Large intestine (tissue), 3 donors: ENCODE data around the gene KIF1C. TPM values are rescaled to one million over a fixed set of nuclear protein-coding genes. Genes with fewer than 3 reads are reported as not detected.

Experiments used
- DNase-seq, 2 donors: peaks; one replicate each; pipeline versions ENCODE4 v3.0.0 to v3.0.0-alpha.2; 2013
- H3K27ac ChIP-seq: one replicate; pipeline ENCODE4 v1.5.1; 2013; ENCODE audit warnings: low read length
- H3K27me3 ChIP-seq: 2 replicates; pipeline ENCODE4 v1.6.1; 2013; ENCODE audit warnings: low read length; ENCODE audit not compliant: control insufficient read depth, insufficient read depth
- H3K36me3 ChIP-seq: 2 replicates; pipeline ENCODE4 v1.6.1; 2013; ENCODE audit warnings: low read length; ENCODE audit not compliant: control insufficient read depth, insufficient read depth
- H3K4me1 ChIP-seq: one replicate; pipeline ENCODE4 v1.6.1; 2013; ENCODE audit warnings: low read length; ENCODE audit not compliant: control insufficient read depth, insufficient read depth
- H3K4me3 ChIP-seq: one replicate; pipeline ENCODE4 v1.5.1; 2013; ENCODE audit warnings: low read length
- H3K9me3 ChIP-seq: one replicate; pipeline ENCODE4 v1.6.1; 2013; ENCODE audit warnings: mild to moderate bottlenecking, low read depth, low read length, moderate library complexity; ENCODE audit not compliant: control insufficient read depth
- WGBS: methylation state at CpG from one replicate; pipeline ENCODE4 v1.1.5; 2013; ENCODE audit warnings: low lambda C conversion rate; ENCODE audit not compliant: insufficient coverage; 5-methylcytosine and 5-hydroxymethylcytosine counted together
- polyA plus RNA-seq: library from polyadenylated mRNA; unstranded; fragments of 120-200 nt; gene quantifications from one replicate; pipeline ENCODE4 v1.2.1, GENCODE V29; 2013

KIF1C gene
- polyA plus RNA-seq, 1 donor: 69.2 TPM

DNA sequence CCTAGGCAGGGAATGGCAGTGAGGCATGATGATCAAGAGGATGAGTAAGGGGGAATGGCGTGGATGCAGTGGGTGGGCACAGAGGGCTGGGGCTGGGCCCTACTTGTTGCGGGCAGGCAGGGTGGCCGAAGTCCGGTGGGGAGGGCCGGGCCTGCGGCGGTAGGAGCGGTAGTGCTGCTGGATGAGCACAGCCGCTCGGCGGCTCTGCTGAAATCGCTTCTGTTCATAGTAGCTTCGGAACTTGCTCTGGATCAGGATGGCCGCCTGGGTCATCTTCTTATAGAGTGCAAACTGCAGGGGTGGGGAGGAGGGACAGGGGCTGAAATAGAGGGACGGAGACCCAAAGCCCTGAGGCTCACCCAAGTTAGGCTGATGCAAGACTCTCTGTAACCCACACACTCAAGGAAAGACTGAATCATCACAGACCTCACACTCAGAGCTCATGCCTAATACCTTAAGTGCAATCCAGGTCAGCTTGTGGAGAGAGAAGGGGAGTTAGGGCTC, 28.7 kb upstream of the KIF1C start:
- peaks cover 48% of the 10 kb centered on the region for H3K36me3 ChIP-seq

DNA sequence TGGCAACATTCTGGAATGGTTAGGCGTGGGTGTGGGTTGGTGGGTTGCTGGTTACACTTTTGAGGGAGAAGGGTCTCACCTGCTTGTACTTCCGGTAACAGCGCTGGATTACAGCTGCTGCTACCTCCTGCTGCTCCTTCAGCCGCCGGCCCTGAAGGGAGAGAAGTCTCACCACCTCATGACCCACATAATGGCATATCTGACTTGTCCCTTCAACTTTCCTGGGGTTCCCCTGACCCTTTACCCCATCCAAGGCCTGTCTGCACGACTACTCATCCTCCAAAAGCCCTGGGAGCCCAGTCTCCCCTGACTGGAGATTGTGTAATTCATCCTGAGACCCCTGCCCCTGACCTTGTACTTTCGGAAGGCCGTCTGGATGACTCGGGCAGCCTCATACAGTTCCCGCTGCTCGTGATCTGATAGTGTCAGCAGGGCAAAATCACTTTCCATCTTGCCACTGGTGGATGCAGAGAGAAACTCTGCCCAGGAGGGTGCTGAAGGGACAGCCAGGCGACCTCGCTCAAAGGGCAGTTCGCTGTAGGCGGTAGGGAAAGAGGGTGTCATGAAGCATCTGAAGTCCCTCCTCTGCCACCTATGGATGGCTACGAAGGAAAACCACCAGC, 28.1 kb upstream of the KIF1C start:
- Histone ChIP-seq H3K27me3 (no peaks in the 10 kb centered on the region), H3K4me1 (peaks cover 33% of the 10 kb centered on the region), H3K27ac (peak overlapping the region; percentile 95), H3K36me3 (peaks cover 54% of the 10 kb centered on the region), H3K9me3 (no peaks in the 10 kb centered on the region), H3K4me3 (peak overlapping the region; percentile 83)
- peak in 1 of 2 donors; percentile 52 for DNase-seq
- WGBS: no CpG with 5 or more reads among the region's 16 CpGs

More for the DNA sequence above, 28.7 kb upstream of the KIF1C start:
- DNase-seq: peak in 1 of 2 donors; percentile 60
- peak overlapping the region; percentile 83 for H3K4me3 ChIP-seq
- H3K27me3 ChIP-seq: no peaks in the 10 kb centered on the region
- WGBS: no CpG with 5 or more reads among the region's 15 CpGs
- H3K27ac ChIP-seq: peak overlapping the region; percentile 95
- H3K4me1 ChIP-seq: peaks cover 33% of the 10 kb centered on the region
- H3K9me3 ChIP-seq: no peaks in the 10 kb centered on the region

DNA sequence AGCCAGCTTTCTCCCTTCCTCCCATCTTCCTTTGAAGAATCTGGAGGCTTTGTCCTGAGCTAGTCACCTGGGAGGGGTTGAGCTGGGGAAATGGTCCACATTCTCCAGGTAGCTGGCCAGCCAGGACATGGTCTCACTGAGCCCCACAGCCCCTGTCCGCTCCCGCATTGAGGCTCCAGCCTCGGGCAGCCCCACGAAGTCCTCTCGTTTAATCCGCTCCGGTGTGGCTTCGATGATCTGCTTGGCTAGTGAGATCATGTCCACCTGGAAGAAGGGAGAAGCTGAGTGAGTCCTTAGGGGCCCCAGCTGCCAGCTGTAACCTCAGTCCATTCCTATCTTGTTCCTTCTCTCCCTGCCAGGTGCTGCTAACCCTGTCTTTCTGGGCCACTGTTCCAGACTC, 27.5 kb upstream of the KIF1C start:
- peaks cover 59% of the 10 kb centered on the region for H3K36me3 ChIP-seq
- WGBS: no CpG with 5 or more reads among the region's 8 CpGs
- DNase-seq: no peak
- H3K4me3 ChIP-seq: no peak overlapping the region
- no peak overlapping the region for H3K27ac ChIP-seq
- no peaks in the 10 kb centered on the region for H3K9me3 ChIP-seq
- peaks cover 32% of the 10 kb centered on the region for H3K4me1 ChIP-seq
- H3K27me3 ChIP-seq: no peaks in the 10 kb centered on the region

DNA sequence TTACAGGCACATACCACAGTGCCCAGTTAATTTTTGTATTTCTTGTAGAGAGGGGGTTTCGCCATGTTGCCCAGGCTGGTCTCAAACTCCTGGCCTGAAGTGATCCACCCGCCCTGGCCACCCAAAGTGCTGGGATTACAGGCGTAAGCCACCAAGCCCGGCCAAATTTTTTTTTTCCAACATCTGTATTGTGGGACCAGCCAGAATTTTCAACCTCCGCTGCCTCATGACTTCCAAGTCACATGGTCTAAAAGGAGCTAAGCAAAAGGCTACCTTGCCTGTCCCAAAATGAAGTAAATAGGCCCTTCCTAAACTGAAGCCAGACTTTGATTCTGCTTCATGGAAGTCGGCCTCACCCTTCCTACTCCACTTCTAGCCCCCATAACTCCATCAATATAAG, 25.9 kb upstream of the KIF1C start:
- no peak for DNase-seq
- Histone ChIP-seq H3K27ac (no peak overlapping the region), H3K27me3 (no peaks in the 10 kb centered on the region), H3K36me3 (peaks cover 65% of the 10 kb centered on the region), H3K4me3 (no peak overlapping the region), H3K4me1 (peaks cover 21% of the 10 kb centered on the region), H3K9me3 (no peaks in the 10 kb centered on the region)
- no CpG with 5 or more reads among the region's 6 CpGs for WGBS

DNA sequence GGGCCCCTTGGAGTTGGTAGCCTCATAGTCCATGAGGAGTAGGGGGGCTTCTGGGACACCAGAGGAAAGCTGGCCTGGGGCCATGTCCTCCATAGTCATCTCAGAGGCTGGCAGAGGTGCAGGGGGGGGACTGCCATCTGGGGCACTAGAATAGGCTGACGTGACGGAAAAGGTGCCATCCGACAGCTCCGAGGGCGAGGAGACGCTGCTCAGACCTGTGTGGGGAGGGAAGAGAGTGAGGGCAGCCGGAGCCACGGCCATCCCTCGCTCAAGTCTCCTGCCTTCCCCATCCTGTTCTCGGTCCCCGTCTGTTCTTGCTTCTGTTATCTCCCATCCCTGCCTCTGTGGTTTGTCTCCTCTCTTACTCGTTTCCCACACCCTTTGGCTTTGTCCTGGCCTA, 25.4 kb upstream of the KIF1C start:
- peaks cover 70% of the 10 kb centered on the region for H3K36me3 ChIP-seq
- WGBS: no CpG with 5 or more reads among the region's 12 CpGs
- peaks cover 21% of the 10 kb centered on the region for H3K4me1 ChIP-seq
- no peak overlapping the region for H3K4me3 ChIP-seq
- H3K27me3 ChIP-seq: no peaks in the 10 kb centered on the region
- no peak overlapping the region for H3K27ac ChIP-seq
- DNase-seq: no peak
- H3K9me3 ChIP-seq: no peaks in the 10 kb centered on the region

DNA sequence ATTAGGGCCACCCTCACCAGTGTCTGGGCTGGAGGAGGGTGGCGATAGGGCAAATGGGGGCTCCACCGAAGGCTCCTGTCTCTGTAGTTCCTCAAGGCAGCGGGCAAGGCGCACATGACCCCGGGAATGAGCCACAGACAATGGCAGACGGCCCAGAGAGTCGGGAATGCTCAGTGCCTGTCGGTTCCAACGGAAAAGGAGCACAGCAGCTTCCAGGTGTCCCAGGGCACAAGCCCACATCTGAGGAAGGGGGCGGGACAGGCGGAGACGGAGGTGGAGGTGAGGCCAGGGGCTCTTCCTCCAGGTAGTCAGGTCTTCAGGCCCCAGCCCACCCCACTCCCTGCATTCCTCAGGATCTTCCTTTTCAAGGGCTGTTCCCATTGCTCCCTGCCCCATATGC, 25.0 kb upstream of the KIF1C start:
- DNase-seq: no peak
- Histone ChIP-seq H3K27ac (no peak overlapping the region), H3K4me1 (peaks cover 21% of the 10 kb centered on the region), H3K36me3 (peaks cover 74% of the 10 kb centered on the region), H3K4me3 (no peak overlapping the region), H3K27me3 (no peaks in the 10 kb centered on the region), H3K9me3 (no peaks in the 10 kb centered on the region)
- WGBS: no CpG with 5 or more reads among the region's 12 CpGs

DNA sequence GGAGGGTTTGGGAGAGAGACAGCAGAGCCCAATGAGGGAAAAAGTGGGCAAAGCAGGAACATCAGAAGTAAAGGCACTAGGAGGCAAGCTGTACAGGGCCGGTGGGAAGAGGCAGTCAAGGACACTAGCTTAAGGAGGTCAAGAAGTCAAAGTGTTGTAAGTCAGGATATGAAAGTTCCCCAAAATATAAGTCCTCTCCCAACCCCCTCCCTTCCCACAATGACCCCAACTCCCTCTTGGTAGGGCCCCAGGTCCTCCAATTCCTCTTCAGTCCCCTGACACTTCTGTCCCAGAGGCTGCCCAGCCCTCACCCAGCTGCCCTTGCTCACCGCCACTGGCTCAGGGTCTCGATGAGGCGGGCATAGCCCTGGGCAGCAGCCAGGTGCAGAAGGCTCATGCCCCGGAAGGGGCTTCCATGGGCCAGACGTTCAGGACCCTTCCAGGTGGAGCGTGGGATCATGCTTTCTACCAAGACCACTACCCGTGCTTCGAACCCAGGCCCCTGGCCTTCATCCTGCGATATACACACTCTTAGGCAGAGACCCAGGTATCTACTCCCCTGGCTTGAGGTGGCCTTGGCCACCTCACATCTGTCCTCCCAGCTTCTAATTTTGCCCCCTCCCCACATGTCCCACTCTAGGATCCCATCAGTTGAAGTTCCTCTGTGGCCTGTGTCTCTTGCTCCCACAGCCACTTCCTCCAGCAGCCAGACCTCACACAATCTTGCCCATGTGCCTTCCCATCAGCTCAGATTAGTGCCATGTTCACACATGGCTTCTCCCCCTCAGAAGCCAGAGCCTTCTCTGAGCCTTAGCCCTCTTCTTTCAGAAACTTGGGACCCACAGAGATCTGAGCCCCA, 24.3 kb upstream of the KIF1C start:
- Histone ChIP-seq H3K36me3 (peaks cover 82% of the 10 kb centered on the region), H3K9me3 (no peaks in the 10 kb centered on the region), H3K27ac (no peak overlapping the region), H3K4me3 (no peak overlapping the region), H3K27me3 (no peaks in the 10 kb centered on the region), H3K4me1 (peaks cover 18% of the 10 kb centered on the region)
- no peak for DNase-seq
- no CpG with 5 or more reads among the region's 10 CpGs for WGBS

DNA sequence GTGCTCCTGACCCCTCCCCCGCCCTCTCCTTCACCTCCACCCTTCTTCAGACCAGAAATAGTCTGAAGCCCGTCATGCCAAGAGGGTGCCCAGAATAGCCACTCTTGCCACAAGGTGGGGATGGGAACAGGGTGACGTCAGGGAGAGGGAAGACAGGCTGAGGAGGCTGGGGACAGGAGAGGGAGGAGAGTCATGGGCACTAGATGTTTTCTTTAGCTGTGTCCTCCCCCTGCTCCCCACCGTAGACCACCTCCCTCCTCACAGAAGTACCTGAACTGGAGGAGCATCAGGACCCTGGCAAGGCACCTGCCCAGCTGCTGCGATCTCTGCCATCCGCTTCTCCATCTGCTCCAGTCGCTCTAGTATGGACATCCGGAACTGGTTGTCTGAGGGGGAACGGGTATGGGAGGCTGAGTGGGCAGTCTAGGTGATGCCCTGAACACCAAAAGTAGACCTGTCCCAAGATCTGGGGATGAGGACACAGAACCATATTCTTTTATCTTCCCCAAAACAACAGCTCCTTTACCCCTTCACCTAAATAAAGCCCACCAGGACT, 23.6 kb upstream of the KIF1C start:
- peaks cover 84% of the 10 kb centered on the region for H3K36me3 ChIP-seq
- no peak for DNase-seq
- peaks cover 11% of the 10 kb centered on the region for H3K4me1 ChIP-seq
- no peaks in the 10 kb centered on the region for H3K9me3 ChIP-seq
- WGBS: no CpG with 5 or more reads among the region's 9 CpGs
- H3K4me3 ChIP-seq: no peak overlapping the region
- H3K27me3 ChIP-seq: no peaks in the 10 kb centered on the region
- H3K27ac ChIP-seq: no peak overlapping the region

DNA sequence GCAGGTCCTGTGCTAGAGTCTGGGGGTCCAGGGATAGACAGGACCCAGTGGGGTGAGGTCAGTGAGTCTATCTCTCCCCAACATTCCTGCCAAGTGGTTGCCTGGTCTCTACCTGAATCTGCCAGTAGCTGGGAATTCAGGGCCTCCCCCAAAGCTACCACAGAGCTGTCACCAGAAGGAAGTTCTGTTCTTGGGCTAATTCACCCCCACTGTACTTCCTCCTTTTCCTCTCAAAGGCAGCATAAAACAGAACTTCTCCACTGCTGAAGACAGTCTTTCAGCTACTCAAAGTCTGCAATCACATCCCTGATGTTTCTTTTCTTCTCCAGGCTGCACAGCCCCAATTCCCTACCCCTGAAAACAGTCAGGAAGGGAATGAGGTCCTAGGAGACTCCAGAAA, 19.0 kb upstream of the KIF1C start:
- Histone ChIP-seq H3K27me3 (no peaks in the 10 kb centered on the region), H3K4me3 (no peak overlapping the region), H3K36me3 (peaks cover 70% of the 10 kb centered on the region), H3K9me3 (no peaks in the 10 kb centered on the region), H3K27ac (no peak overlapping the region), H3K4me1 (no peaks in the 10 kb centered on the region)
- no peak for DNase-seq

DNA sequence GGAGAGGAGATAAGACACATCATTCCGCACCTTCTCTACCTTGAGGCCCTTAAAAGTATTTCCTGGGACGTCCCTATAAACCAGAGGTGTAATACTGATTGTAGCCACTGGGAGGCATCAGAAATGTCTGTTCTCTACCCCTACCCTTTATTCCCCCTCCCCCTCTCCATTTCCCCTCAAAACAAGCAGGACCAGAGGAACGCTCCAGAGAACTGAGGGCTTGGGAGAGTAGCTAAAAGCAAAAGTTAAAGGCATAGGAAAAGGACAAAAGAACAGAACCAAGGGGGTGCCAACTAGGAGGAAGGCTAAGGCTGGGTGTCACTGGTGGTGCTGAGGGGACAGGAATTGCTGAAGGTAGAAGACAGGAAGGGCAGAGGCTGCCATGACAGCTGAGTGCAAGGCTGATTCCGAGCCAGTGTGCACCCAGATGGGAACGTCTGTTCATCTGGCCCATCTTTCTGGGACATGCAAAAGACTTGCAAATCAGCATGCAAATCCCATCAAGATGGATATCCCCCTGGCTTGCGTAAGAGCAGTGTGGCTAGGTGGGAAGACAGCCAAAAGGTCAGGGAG, 17.0 kb upstream of the KIF1C start:
- peaks cover 57% of the 10 kb centered on the region for H3K36me3 ChIP-seq
- no peaks in the 10 kb centered on the region for H3K9me3 ChIP-seq
- DNase-seq: peak in 1 of 2 donors; percentile 46
- no peak overlapping the region for H3K27ac ChIP-seq
- H3K4me3 ChIP-seq: no peak overlapping the region
- no peaks in the 10 kb centered on the region for H3K27me3 ChIP-seq
- 20% methylated on average over 1 of the region's 6 CpGs for WGBS
- H3K4me1 ChIP-seq: peaks cover under 1% of the 10 kb centered on the region
